HG03045 (cell line): Measurements from ENCODE around the gene IL26.

Experiments
- ATAC-seq: cut with Tn5 transposase; IDR thresholded peaks from one replicate; pipeline ENCODE4 v1.9.1; 2021; ENCODE audit warnings: mild to moderate bottlenecking, moderate library complexity; ENCODE audit not compliant: unreplicated experiment

The IL26 gene

DNA sequence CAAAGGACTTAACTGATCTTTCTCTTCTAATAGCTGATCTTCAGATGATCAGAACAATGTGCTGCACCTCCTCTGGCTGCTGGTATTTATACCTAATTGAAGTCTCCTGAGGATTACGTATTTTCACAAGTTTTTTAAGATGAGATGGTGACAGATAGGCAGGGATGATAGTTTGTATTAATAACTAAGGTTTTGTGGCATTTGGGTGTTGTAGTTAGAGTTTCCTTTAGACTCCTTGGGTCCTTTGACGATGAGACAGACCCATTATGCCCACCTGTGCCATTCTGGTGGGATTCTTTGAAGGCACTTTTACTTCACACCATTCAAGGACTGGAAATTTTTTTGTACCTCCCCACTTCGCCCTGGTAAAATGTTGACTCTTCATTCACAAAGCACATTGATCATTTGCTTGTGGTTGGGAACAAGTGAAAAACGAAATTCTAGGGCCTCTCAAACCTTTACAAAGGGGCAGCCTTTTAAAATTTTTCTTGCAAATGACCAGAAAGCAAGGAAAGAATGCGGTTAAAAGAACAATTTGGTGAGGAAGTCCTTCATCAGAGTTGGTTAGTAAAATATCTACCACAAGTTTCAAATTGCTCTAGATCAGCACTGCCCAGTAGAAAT lies 65.8 kb downstream of the IL26 start, which contains the start of gene IFNG:
TSS of gene IFNG (minus strand) at position 60 of the 624 bp plus-strand sequence. CDS start 125 bp downstream, outside the sequence.
- ATAC-seq, result peak; percentile 50

DNA sequence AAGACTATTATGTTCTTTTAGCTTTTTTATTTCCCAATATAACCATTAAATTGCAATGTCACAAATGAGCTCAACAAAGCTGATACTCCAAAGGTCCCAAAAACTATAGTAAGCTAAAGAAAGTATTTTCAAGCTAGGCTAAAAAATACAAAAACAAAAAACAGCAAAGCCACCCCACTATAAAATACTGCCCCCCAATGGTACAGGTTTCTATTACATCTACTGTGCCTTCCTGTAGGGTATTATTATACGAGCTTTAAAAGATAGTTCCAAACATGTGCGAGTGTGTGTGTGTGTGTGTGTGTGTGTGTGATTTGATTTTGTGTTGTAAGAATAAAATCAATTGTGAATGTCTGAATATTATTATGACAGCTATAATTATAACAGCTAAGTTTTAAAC lies 67.2 kb downstream of the IL26 start:
- no peak for ATAC-seq

- no peak for ATAC-seq
These were observed 68.2 kb downstream of the IL26 start for GRCh38 chr12:68157380-68157779.

GRCh38 chr12:68156636-68157035 lies 69.0 kb downstream of the IL26 start:
- ATAC-seq, result no peak

DNA sequence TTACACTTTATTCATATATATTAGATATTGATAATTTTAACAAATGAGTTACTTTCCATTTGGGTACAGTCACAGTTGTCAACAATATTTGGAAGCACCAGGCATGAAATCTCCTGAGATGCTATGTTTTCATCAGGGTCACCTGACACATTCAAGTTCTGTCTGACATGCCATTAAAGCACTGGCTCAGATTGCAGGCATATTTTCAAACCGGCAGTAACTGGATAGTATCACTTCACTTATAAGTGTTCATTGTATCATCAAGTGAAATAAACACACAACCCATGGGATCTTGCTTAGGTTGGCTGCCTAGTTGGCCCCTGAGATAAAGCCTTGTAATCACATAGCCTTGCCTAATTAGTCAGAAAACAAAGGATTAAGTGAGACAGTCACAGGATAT lies 70.8 kb downstream of the IL26 start:
- ATAC-seq, result no peak
